Measurements from ENCODE around the gene CTNND2. TPM values are rescaled to one million over a fixed set of nuclear protein-coding genes. Genes with fewer than 3 reads are reported as not detected.

CTNND2 gene
- total RNA-seq, 6 donors from 2014 or later: 1.1 to 12.4 (median 3.2) TPM

DNA sequence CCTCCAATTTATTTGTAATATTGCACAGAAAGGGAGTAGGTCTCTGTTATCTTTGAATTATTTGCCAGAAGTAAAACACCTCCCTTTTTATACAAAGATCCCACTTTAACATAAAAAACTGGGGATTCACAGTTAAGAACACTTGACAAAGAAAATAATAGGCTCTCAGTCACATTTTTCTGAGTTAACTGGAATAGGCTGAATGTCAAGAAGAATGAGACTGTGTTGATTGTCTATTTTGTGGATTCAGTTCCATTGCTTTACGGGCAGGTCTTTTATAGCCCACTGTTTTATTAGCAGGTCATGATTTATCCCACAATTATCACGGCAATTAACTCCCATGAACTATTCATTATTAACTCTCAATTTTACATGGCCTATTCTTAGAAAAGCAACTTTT is 427.4 kb downstream of the CTNND2 start:
- WGBS, 2 donors: 93 to 95% methylated on average over 2 of the region's 2 CpGs

DNA sequence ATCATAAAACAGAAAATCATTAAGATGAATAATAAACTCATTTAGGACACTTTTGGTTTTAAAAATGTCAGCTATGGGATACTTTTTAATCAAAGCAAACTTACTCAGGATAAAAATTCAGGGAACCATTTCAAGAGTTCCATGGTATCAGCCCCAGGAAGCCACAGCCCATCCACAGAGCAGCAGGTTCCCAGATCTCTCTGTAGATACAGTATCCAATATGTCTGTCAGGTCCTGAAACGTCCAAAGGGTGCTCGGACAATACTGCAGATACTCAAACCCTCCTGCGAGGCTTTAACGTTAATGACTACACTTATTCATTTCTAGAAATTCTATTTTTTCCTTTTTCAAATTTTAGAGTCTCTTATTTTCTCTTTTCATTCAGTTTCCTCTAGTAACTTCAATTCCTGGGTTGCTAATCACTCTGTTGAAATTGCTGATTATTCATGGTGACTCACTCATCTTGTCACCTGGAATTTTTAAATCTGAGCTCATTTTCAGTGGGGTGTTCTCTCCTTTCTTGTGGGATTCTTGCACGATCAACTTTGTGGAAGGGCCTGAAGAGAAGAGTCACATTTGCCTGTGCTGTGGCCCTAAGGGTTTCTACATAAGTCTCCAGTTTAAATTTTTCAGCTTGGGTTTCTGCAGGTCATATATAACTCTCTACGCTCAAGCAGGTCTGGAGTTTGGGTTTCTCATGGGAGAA is 435.8 kb downstream of the CTNND2 start:
- DNase-seq (no peak), ATAC-seq (ENCODE audit: low FRiP score in 2 of 2) (no peak)
- H3K4me1 ChIP-seq: no peaks in the 10 kb centered on the region
- WGBS, 2 donors: 87 to 92% methylated on average over 6 of the region's 6 CpGs
- no peak overlapping the region for H3K27ac ChIP-seq
- TF ChIP-seq POLR2AphosphoS5 (IDR thresholded peaks at IDR 0.05) (no peak), POLR2A (IDR thresholded peaks at IDR 0.05) (no peak)
- TF ChIP-seq, protein P1, sequence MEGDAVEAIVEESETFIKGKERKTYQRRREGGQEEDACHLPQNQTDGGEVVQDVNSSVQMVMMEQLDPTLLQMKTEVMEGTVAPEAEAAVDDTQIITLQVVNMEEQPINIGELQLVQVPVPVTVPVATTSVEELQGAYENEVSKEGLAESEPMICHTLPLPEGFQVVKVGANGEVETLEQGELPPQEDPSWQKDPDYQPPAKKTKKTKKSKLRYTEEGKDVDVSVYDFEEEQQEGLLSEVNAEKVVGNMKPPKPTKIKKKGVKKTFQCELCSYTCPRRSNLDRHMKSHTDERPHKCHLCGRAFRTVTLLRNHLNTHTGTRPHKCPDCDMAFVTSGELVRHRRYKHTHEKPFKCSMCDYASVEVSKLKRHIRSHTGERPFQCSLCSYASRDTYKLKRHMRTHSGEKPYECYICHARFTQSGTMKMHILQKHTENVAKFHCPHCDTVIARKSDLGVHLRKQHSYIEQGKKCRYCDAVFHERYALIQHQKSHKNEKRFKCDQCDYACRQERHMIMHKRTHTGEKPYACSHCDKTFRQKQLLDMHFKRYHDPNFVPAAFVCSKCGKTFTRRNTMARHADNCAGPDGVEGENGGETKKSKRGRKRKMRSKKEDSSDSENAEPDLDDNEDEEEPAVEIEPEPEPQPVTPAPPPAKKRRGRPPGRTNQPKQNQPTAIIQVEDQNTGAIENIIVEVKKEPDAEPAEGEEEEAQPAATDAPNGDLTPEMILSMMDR (IDR thresholded peaks at IDR 0.05): no peak
- H3K36me3 ChIP-seq: no peaks in the 10 kb centered on the region
- H3K9me3 ChIP-seq: no peaks in the 10 kb centered on the region
- no peaks in the 10 kb centered on the region for H3K27me3 ChIP-seq
- H3K4me3 ChIP-seq: no peak overlapping the region

More for the DNA sequence above, 427.4 kb downstream of the CTNND2 start:
- Histone ChIP-seq H3K27me3 (no peaks in the 10 kb centered on the region), H3K9me3 (no peaks in the 10 kb centered on the region), H3K36me3 (no peaks in the 10 kb centered on the region), H3K4me3 (no peak overlapping the region), H3K4me1 (no peaks in the 10 kb centered on the region), H3K27ac (no peak overlapping the region)
- TF ChIP-seq POLR2A (IDR thresholded peaks at IDR 0.05): no peak
- no peak for TF ChIP-seq EP300 (IDR thresholded peaks at IDR 0.05)
- TF ChIP-seq, protein P1 (IDR thresholded peaks at IDR 0.05): no peak
- TF ChIP-seq POLR2AphosphoS5 (IDR thresholded peaks at IDR 0.05): no peak
- no peak for ATAC-seq (ENCODE audit: low FRiP score in 2 of 2)
- DNase-seq: no peak

DNA sequence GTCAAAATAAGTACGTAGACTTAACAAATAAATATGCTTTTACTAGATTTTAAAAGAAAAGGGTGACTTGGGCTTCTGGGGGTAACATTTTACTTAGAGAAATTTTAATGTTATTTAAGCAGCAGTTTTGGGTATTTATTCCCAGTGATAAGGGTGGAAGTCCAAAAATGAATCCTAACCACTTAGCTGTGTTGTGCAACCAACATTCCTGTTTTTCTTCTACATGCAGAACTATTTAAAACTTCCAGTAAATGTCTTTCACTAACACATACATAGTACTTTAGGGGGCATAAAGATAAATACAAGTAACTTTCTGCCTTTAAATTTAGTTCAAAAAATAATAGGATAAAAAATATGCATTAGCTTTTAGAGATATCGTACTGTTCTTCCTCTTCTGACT is 436.7 kb downstream of the CTNND2 start:
- TF ChIP-seq POLR2A (IDR thresholded peaks at IDR 0.05): no peak
- TF ChIP-seq, protein P1 (IDR thresholded peaks at IDR 0.05): no peak
- TF ChIP-seq POLR2AphosphoS5 (IDR thresholded peaks at IDR 0.05): no peak
- no peak for TF ChIP-seq EP300 (IDR thresholded peaks at IDR 0.05)
- Histone ChIP-seq H3K9me3 (no peaks in the 10 kb centered on the region), H3K36me3 (no peaks in the 10 kb centered on the region), H3K4me3 (no peak overlapping the region), H3K27ac (no peak overlapping the region), H3K27me3 (no peaks in the 10 kb centered on the region), H3K4me1 (no peaks in the 10 kb centered on the region)
- no peak for ATAC-seq (ENCODE audit: low FRiP score in 2 of 2)
- no peak for DNase-seq
- WGBS, 2 donors: 69 to 72% methylated on average over 2 of the region's 2 CpGs

DNA sequence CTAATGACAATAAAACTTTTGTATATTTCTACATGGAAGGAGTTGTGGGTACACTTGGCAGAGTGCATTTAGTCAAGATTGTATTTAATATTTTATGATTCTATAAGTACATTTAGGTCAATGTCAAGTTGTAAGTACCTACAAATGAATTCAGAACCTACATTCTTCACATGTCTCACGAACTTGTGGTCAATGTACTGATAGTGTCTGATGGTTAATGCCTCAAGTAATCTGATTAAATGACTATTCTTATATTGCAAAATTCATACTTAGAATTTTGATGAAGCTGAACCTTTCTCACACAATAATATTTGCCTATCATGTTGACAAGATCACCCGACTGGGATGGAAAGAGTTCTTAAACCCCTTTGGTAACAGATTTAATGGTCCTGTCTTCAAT is 444.5 kb downstream of the CTNND2 start:
- Histone ChIP-seq H3K36me3 (no peaks in the 10 kb centered on the region), H3K4me1 (no peaks in the 10 kb centered on the region), H3K27ac (no peak overlapping the region), H3K9me3 (no peaks in the 10 kb centered on the region), H3K27me3 (no peaks in the 10 kb centered on the region), H3K4me3 (no peak overlapping the region)
- WGBS, 2 donors: 57 to 63% methylated on average over 2 of the region's 2 CpGs
- ATAC-seq (ENCODE audit: low FRiP score in 2 of 2) (no peak), DNase-seq (no peak)
- TF ChIP-seq POLR2A (IDR thresholded peaks at IDR 0.05): no peak
- TF ChIP-seq, protein P1 (IDR thresholded peaks at IDR 0.05): no peak
- TF ChIP-seq EP300 (IDR thresholded peaks at IDR 0.05): no peak
- TF ChIP-seq POLR2AphosphoS5 (IDR thresholded peaks at IDR 0.05): no peak

DNA sequence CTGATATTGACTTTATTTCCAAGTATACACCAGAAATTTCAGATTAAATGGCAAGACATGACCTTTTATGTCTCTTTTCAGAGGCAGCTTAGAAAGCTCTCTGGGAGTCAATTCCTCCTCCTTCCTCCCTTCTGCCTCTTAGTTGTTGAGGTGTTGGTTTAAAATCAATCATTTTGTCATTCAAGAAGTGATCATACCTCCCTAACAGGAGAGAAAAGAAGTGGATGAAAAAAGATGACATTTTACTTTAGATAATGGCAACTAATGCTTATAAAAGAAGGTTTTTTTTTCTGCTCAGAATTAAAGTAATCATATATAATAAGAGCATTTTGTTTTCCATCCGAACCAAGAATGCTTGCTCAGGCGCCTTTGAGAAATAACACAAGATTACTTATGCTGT is 448.7 kb downstream of the CTNND2 start:
- Histone ChIP-seq H3K4me1 (no peaks in the 10 kb centered on the region), H3K9me3 (no peaks in the 10 kb centered on the region), H3K27ac (no peak overlapping the region), H3K27me3 (no peaks in the 10 kb centered on the region), H3K36me3 (no peaks in the 10 kb centered on the region), H3K4me3 (no peak overlapping the region)
- ATAC-seq (ENCODE audit: low FRiP score in 2 of 2) (no peak), DNase-seq (no peak)
- TF ChIP-seq, protein P1 (IDR thresholded peaks at IDR 0.05): no peak
- TF ChIP-seq POLR2A (IDR thresholded peaks at IDR 0.05) (no peak), POLR2AphosphoS5 (IDR thresholded peaks at IDR 0.05) (no peak), EP300 (IDR thresholded peaks at IDR 0.05) (no peak)
- 95 to 99% methylated on average over 2 of the region's 2 CpGs for WGBS, 2 donors
